CD4-positive, alpha-beta memory T cell (primary cell): Measurements from ENCODE around the gene ZBTB7B. TPM values are rescaled to one million over a fixed set of nuclear protein-coding genes. Genes with fewer than 3 reads are reported as not detected.

Experiments used
- CTCF ChIA-PET: fragments of 350-600 bp; sonication (Branson Sonifier 250); formaldehyde crosslinking; loops from one replicate; lab custom pipeline; 2021; ENCODE audit warnings: inconsistent platforms; ENCODE audit not compliant: partially characterized antibody; lab: Charles Lee
- POLR2A ChIA-PET: fragments of 350-600 bp; sonication (Branson Sonifier 250); formaldehyde crosslinking; loops from one replicate; lab custom pipeline; 2021; ENCODE audit not compliant: partially characterized antibody; lab: Charles Lee
- DNase-seq, 5 donors: peaks; one replicate each; pipeline versions ENCODE4 v3.0.0 to v3.0.0-alpha.2; 2020 to 2022; ENCODE audit warnings: mixed read lengths in 1 of 5
- H3K27ac ChIP-seq: one replicate; pipeline ENCODE4 v1.7.0; 2013; ENCODE audit warnings: low read depth, low read length
- H3K27me3 ChIP-seq: 2 replicates; pipeline ENCODE4 v1.7.0; 2013; ENCODE audit warnings: mild to moderate bottlenecking, low read length, moderate library complexity; ENCODE audit not compliant: insufficient read depth
- H3K36me3 ChIP-seq: 2 replicates; pipeline ENCODE4 v1.7.0; 2013; ENCODE audit warnings: mild to moderate bottlenecking, low read length, moderate library complexity; ENCODE audit not compliant: insufficient read depth
- H3K4me1 ChIP-seq: 2 replicates; pipeline ENCODE4 v1.7.0; 2013; ENCODE audit warnings: mild to moderate bottlenecking, low read length, moderate library complexity; ENCODE audit not compliant: insufficient read depth
- H3K4me3 ChIP-seq, 2 donors: one replicate each; pipeline ENCODE4 v1.7.0; 2013; ENCODE audit warnings: low read length in 2 of 2, mild to moderate bottlenecking in 1 of 2
- H3K9me3 ChIP-seq, 2 donors: one replicate each; pipeline ENCODE4 v1.7.0; 2013; ENCODE audit warnings: low read length in 2 of 2, control low read depth in 1 of 2; ENCODE audit not compliant: control insufficient read depth in 1 of 2
- H3K27ac Mint-ChIP-seq, 7 donors: one replicate each; pipeline ENCODE4 v1.8.0; 2020 to 2021; ENCODE audit warnings: mixed read lengths in 7 of 7, mild to moderate bottlenecking in 6 of 7, inconsistent platforms in 3 of 7, moderate library complexity in 3 of 7
- H3K27me3 Mint-ChIP-seq, 2 donors: one replicate each; pipeline ENCODE4 v1.8.0; 2020 to 2021; ENCODE audit warnings: mixed read lengths in 2 of 2
- H3K36me3 Mint-ChIP-seq, 2 donors: one replicate each; pipeline ENCODE4 v1.8.0; 2020 to 2021; ENCODE audit warnings: mixed read lengths in 2 of 2, inconsistent platforms in 1 of 2, mild to moderate bottlenecking in 1 of 2
- H3K4me1 Mint-ChIP-seq, 4 donors: one replicate each; pipeline ENCODE4 v1.8.0; 2020 to 2021; ENCODE audit warnings: mixed read lengths in 4 of 4, mild to moderate bottlenecking in 1 of 4
- H3K4me3 Mint-ChIP-seq, 8 donors: one replicate each; pipeline ENCODE4 v1.8.0; 2020 to 2021; ENCODE audit warnings: mixed read lengths in 8 of 8, mild to moderate bottlenecking in 7 of 8, moderate library complexity in 6 of 8, inconsistent platforms in 3 of 8
- H3K9me3 Mint-ChIP-seq, 8 donors: one replicate each; pipeline ENCODE4 v1.8.0; 2020 to 2021; ENCODE audit warnings: mixed read lengths in 8 of 8, mild to moderate bottlenecking in 5 of 8, inconsistent platforms in 3 of 8, moderate library complexity in 1 of 8
- intact Hi-C: fragments of 100-400 bp; cut with micrococcal nuclease; formaldehyde crosslinking; loops from one replicate; pipeline ENCODE4 v1.15.1; 2023
- polyA plus RNA-seq, 2 donors: library from polyadenylated mRNA; unstranded; fragments of 300-500 nt; fragmentation: Illumina TruSeq; gene quantifications; one replicate each; pipeline ENCODE4 v1.2.3, GENCODE V29; 2021
- total RNA-seq, 2 experiments: library from RNA; stranded (reverse); gene quantifications; one replicate each; pipeline ENCODE4 v1.2.3, GENCODE V29; 2021

Gene ZBTB7B
- total and polyA plus RNA-seq, 4 experiments from 2014 or later: 3.4 to 92.7 (median 48.9) TPM

- ChIA-PET CTCF (interaction anchor here (0.6 to 16.3 kb wide), 18 partner anchors 9 to 439 kb away, joined by 3 to 381 read pairs (median 7); partner anchors contain the start of genes CKS1B, FLAD1, PBXIP1 and PMVK), POLR2A (interaction anchor here (1.4 to 38.9 kb wide), 4 partner anchors 15 to 62 kb away, joined by 4 to 1543 read pairs (median 170); partner anchors contain the start of genes CKS1B, FLAD1, PBXIP1 and PMVK)
- Mint-ChIP-seq H3K4me1 (peaks cover 20 to 49% (median 32%) of the 10 kb centered on the region in 4 donors), H3K9me3 (peaks cover 0 to 2% (median 0%) of the 10 kb centered on the region in 8 donors), H3K36me3 (peaks cover 0 to 19% of the 10 kb centered on the region in 2 donors), H3K27ac (peak overlapping the region; percentile 88 to 96 (median 94)), H3K4me3 (peak overlapping the region; percentile 62 to 91 (median 88)), H3K27me3 (no peaks in the 10 kb centered on the region)
- peaks cover 31% of the 10 kb centered on the region for H3K4me1 ChIP-seq
- H3K4me3 ChIP-seq: peak overlapping the region in 1 of 2 donors; percentile 46
- peak; percentile 52 to 72 (median 65) for DNase-seq
- H3K27me3 ChIP-seq: no peaks in the 10 kb centered on the region
- intact Hi-C loops: loop anchor here (1.0 kb wide), 4 partner anchors 16 to 38 kb away; partner anchors contain the start of genes CKS1B, FLAD1 and PYGO2
- H3K36me3 ChIP-seq: no peaks in the 10 kb centered on the region
- H3K9me3 ChIP-seq: no peaks in the 10 kb centered on the region
- peak overlapping the region; percentile 92 for H3K27ac ChIP-seq
Measured at GRCh38 chr1:154998818-154999570, 3.6 kb upstream of the ZBTB7B start.

GRCh38 chr1:154999571-155000410, 2.8 kb upstream of the ZBTB7B start:
- Mint-ChIP-seq H3K9me3 (peaks cover 0 to 2% (median 0%) of the 10 kb centered on the region in 8 donors), H3K36me3 (peaks cover 0 to 24% of the 10 kb centered on the region in 2 donors), H3K27me3 (no peaks in the 10 kb centered on the region), H3K4me3 (peak overlapping the region; percentile 92 to 99 (median 94)), H3K27ac (peak overlapping the region; percentile 90 to 98 (median 98)), H3K4me1 (peaks cover 25 to 57% (median 39%) of the 10 kb centered on the region in 4 donors)
- POLR2A ChIA-PET: interaction anchor here (0.6 to 38.9 kb wide), 6 partner anchors 15 to 63 kb away, joined by 3 to 1543 read pairs (median 18); partner anchors contain the start of genes ADAM15, CKS1B, FLAD1 and PBXIP1
- CTCF ChIA-PET: interaction anchor here (0.6 to 16.3 kb wide), 19 partner anchors 10 to 440 kb away, joined by 3 to 381 read pairs (median 6); partner anchors contain the start of genes CKS1B, FLAD1, PBXIP1 and PMVK
- Histone ChIP-seq H3K4me3 (peak overlapping the region; percentile 52 to 55), H3K36me3 (no peaks in the 10 kb centered on the region), H3K27me3 (no peaks in the 10 kb centered on the region), H3K4me1 (peaks cover 39% of the 10 kb centered on the region), H3K9me3 (no peaks in the 10 kb centered on the region), H3K27ac (peak overlapping the region; percentile 92)
- intact Hi-C loops: loop anchor here (1.0 to 5.0 kb wide), 6 partner anchors 16 to 442 kb away; partner anchors contain the start of genes ADAM15, CKS1B, FLAD1 and PYGO2
- DNase-seq: peak in 4 of 5 donors; percentile 45 to 83 (median 50)

DNA sequence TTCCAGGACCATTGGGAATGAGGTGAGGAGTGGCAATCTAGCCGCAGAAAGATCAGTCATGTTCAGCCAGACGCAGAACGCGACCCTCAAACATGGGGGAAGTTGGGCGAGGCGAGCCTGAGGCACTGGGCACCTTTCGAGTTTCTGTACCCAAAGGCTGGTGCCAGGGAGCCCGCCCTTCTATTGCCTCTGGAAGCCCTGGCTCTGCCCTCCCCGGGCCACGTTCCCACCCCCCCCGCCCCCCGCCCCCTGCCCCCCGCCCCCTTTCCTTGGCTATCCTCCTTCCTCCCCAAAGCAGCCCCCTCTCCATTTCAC, 2.2 kb upstream of the ZBTB7B start:
- Mint-ChIP-seq H3K36me3 (peaks cover 0 to 24% of the 10 kb centered on the region in 2 donors), H3K4me1 (peaks cover 28 to 63% (median 43%) of the 10 kb centered on the region in 4 donors), H3K4me3 (peak overlapping the region; percentile 92 to 99 (median 94)), H3K9me3 (peaks cover 0 to 2% (median 0%) of the 10 kb centered on the region in 8 donors), H3K27me3 (no peaks in the 10 kb centered on the region), H3K27ac (peak overlapping the region; percentile 90 to 98 (median 98))
- peak in 1 of 5 donors; percentile 43 for DNase-seq
- ChIA-PET CTCF (interaction anchor here (0.9 to 16.3 kb wide), 13 partner anchors 13 to 174 kb away, joined by 3 to 381 read pairs (median 12); partner anchors contain the start of genes CKS1B, FLAD1, PBXIP1 and PMVK), POLR2A (interaction anchor here (0.7 to 38.9 kb wide), 4 partner anchors 14 to 63 kb away, joined by 8 to 1543 read pairs (median 170); partner anchors contain the start of genes ADAM15, CKS1B, FLAD1 and PBXIP1)
- no peaks in the 10 kb centered on the region for H3K27me3 ChIP-seq
- peak overlapping the region; percentile 92 for H3K27ac ChIP-seq
- intact Hi-C loops: loop anchor here (5.0 kb wide), 2 partner anchors 52 to 443 kb away; partner anchors contain the start of genes ADAM15 and UBE2Q1
- peaks cover 44% of the 10 kb centered on the region for H3K4me1 ChIP-seq
- H3K4me3 ChIP-seq: peak overlapping the region; percentile 52 to 80
- no peaks in the 10 kb centered on the region for H3K36me3 ChIP-seq
- no peaks in the 10 kb centered on the region for H3K9me3 ChIP-seq

DNA sequence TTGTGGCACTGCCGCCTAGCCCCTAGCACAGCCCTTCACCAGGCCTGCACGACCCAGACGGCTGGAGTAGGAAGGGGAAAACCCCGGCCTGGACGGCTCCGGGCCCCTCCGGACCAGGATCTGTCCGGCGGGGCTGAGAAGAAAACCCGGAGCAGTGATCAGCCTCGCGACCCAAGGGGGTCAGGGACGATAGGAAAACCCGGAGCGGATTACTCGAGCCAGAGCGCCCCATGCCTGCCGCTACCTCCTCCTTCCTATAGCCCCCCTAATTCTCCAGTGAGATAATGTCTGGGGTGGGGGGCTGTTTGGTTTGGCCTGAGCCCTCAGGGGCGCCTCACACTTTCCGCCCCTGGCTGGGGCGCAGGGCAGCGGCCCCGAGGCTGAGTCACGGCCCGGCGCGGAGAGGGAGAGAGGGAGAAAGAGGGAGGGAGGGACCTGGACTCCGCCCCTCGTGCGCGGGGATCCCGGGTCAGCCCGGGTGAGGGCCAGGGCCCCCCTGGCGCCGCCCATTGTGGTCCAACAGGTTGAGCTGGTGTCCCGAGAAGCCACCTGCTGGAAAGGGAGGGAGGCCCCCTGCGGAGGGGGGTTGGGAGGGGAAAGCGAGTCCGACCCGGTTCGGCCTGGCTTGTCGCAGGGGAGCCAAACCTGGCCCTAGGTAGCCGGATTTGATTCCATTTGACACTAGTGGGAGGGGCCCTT, 1.7 kb upstream of the ZBTB7B start:
- POLR2A ChIA-PET: interaction anchor here (0.6 to 38.9 kb wide), 7 partner anchors 8 to 84 kb away, joined by 3 to 1543 read pairs (median 14); partner anchors contain the start of genes CKS1B, EFNA4, FLAD1 and LENEP
- peaks cover 0 to 2% (median 0%) of the 10 kb centered on the region in 8 donors for H3K9me3 Mint-ChIP-seq
- peaks cover 32 to 68% (median 44%) of the 10 kb centered on the region in 4 donors for H3K4me1 Mint-ChIP-seq
- H3K27ac ChIP-seq: peak overlapping the region; percentile 92
- no peaks in the 10 kb centered on the region for H3K27me3 ChIP-seq
- H3K27me3 Mint-ChIP-seq: no peaks in the 10 kb centered on the region
- peaks cover 49% of the 10 kb centered on the region for H3K4me1 ChIP-seq
- intact Hi-C loops: loop anchor here (5.0 kb wide), 2 partner anchors 51 to 444 kb away; partner anchors contain the start of genes ADAM15 and UBE2Q1
- H3K4me3 Mint-ChIP-seq: peak overlapping the region; percentile 88 to 99 (median 96)
- H3K9me3 ChIP-seq: no peaks in the 10 kb centered on the region
- H3K4me3 ChIP-seq: peak overlapping the region; percentile 78 to 80
- CTCF ChIA-PET: interaction anchor here (0.8 to 16.3 kb wide), 8 partner anchors 14 to 84 kb away, joined by 3 to 381 read pairs (median 21); partner anchors contain the start of genes CKS1B, FLAD1, PBXIP1 and SHC1
- peak overlapping the region; percentile 89 to 99 (median 95) for H3K27ac Mint-ChIP-seq
- DNase-seq: peak; percentile 71 to 90 (median 76)
- H3K36me3 ChIP-seq: no peaks in the 10 kb centered on the region
- H3K36me3 Mint-ChIP-seq: peaks cover 0 to 24% of the 10 kb centered on the region in 2 donors

DNA sequence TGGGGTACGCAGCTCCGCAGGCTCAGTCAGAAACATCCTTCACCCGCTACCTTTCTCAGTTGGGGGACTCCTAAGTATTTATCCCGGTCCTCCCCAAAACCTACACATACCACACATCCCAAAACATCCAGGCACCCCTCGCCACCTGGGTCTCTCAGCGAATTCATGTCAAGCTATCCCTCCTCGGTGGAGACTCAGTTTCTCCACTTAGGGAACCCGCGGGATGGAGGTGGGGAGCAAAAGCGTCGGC, 1.3 kb upstream of the ZBTB7B start:
- Mint-ChIP-seq H3K27ac (peak overlapping the region; percentile 88 to 99 (median 93)), H3K4me1 (peaks cover 34 to 72% (median 46%) of the 10 kb centered on the region in 4 donors), H3K27me3 (no peaks in the 10 kb centered on the region), H3K9me3 (peaks cover 0 to 2% (median 0%) of the 10 kb centered on the region in 8 donors), H3K4me3 (peak overlapping the region; percentile 88 to 99 (median 96)), H3K36me3 (peaks cover 0 to 24% of the 10 kb centered on the region in 2 donors)
- H3K27ac ChIP-seq: peak overlapping the region; percentile 92
- H3K27me3 ChIP-seq: no peaks in the 10 kb centered on the region
- peaks cover 54% of the 10 kb centered on the region for H3K4me1 ChIP-seq
- H3K9me3 ChIP-seq: no peaks in the 10 kb centered on the region
- H3K4me3 ChIP-seq: peak overlapping the region; percentile 78 to 80
- intact Hi-C loops: loop anchor here (5.0 kb wide), 2 partner anchors 51 to 444 kb away; partner anchors contain the start of genes ADAM15 and UBE2Q1
- H3K36me3 ChIP-seq: no peaks in the 10 kb centered on the region
- CTCF ChIA-PET: interaction anchor here (0.8 to 16.3 kb wide), 3 partner anchors 13 to 45 kb away, joined by 4 to 381 read pairs (median 30); partner anchors contain the start of genes FLAD1 and PBXIP1
- DNase-seq: no peak
- POLR2A ChIA-PET: interaction anchor here (0.6 to 38.9 kb wide), 6 partner anchors 8 to 84 kb away, joined by 3 to 1543 read pairs (median 10); partner anchors contain the start of genes CKS1B, EFNA4, FLAD1 and LENEP
